ENCODE results near the gene ARRB2.

The ARRB2 gene

GRCh38 chr17:4718276-4718675 lies 7.8 kb downstream of the ARRB2 start:
- no peak for ATAC-seq
- no peak for TF ChIP-seq ZFP3 (CRISPR knock-in tag; IDR thresholded peaks at IDR 0.05)
- TF ChIP-seq ISL1 (CRISPR knock-in tag; IDR thresholded peaks at IDR 0.05), result no peak
- TF ChIP-seq TOX (CRISPR knock-in tag; IDR thresholded peaks at IDR 0.05; ENCODE audit: borderline replicate concordance), result no peak
- TF ChIP-seq PPARA (CRISPR knock-in tag; IDR thresholded peaks at IDR 0.05; ENCODE audit: borderline replicate concordance), result no peak
- no peak for TF ChIP-seq TSHZ2 (CRISPR knock-in tag; IDR thresholded peaks at IDR 0.05)
- no peak for TF ChIP-seq BACH2 (CRISPR knock-in tag; IDR thresholded peaks at IDR 0.05; ENCODE audit: borderline replicate concordance)
- no peak for TF ChIP-seq ZC3H10 (CRISPR knock-in tag; IDR thresholded peaks at IDR 0.05)
- no peak for TF ChIP-seq RARB (CRISPR knock-in tag; IDR thresholded peaks at IDR 0.05)
- TF ChIP-seq GLIS3 (CRISPR knock-in tag; IDR thresholded peaks at IDR 0.05), result no peak
- TF ChIP-seq POU6F1 (CRISPR knock-in tag; IDR thresholded peaks at IDR 0.05; ENCODE audit: borderline replicate concordance, low read depth), result no peak
- no peak for TF ChIP-seq ESRRG (CRISPR knock-in tag; IDR thresholded peaks at IDR 0.05)
- no peak for TF ChIP-seq ZNF70 (CRISPR knock-in tag; IDR thresholded peaks at IDR 0.05)
- no peak for TF ChIP-seq TCF4 (CRISPR knock-in tag; IDR thresholded peaks at IDR 0.05; ENCODE audit: borderline replicate concordance)
- TF ChIP-seq CREB5 (CRISPR knock-in tag; IDR thresholded peaks at IDR 0.05; ENCODE audit: low read depth), result no peak
- no peak for TF ChIP-seq CSRNP3 (CRISPR knock-in tag; IDR thresholded peaks at IDR 0.05)
- no peak for TF ChIP-seq PATZ1 (CRISPR knock-in tag; IDR thresholded peaks at IDR 0.05; ENCODE audit: borderline replicate concordance)
- no peak for TF ChIP-seq OSR1 (CRISPR knock-in tag; IDR thresholded peaks at IDR 0.05)
- TF ChIP-seq SNAI2 (CRISPR knock-in tag; IDR thresholded peaks at IDR 0.05), result no peak

- no peak for TF ChIP-seq ESRRG (CRISPR knock-in tag; IDR thresholded peaks at IDR 0.05)
- no peak for TF ChIP-seq CREB5 (CRISPR knock-in tag; IDR thresholded peaks at IDR 0.05; ENCODE audit: low read depth)
- TF ChIP-seq CSDC2 (CRISPR knock-in tag; IDR thresholded peaks at IDR 0.05), result no peak
- no peak for TF ChIP-seq TSHZ2 (CRISPR knock-in tag; IDR thresholded peaks at IDR 0.05)
- TF ChIP-seq ARNTL (CRISPR knock-in tag; IDR thresholded peaks at IDR 0.05; ENCODE audit: borderline replicate concordance, low read depth), result no peak
- ATAC-seq, result no peak
These were observed 8.7 kb downstream of the ARRB2 start for GRCh38 chr17:4719146-4719545.

All from SK-N-SH treated with all-trans-retinoic acid at 6 μM for 48 hours (cell line).